ENCODE results near the gene ISYNA1. TPM values are rescaled to one million over a fixed set of nuclear protein-coding genes. Genes with fewer than 3 reads are reported as not detected.
A peak's percentile ranks its signal among the peaks of the same experiment; 100 is the strongest.

Gene ISYNA1
- total and polyA plus RNA-seq, 10 of the 15 experiments (the other 5 are each of a cell fraction or from before 2014, with no cell fraction given) = 1.9 to 37.0 (median 9.1) TPM

GRCh38 chr19:18437491-18438330 is at the start of gene ISYNA1 (continued):
- TF ChIP-seq ZNF687 (IDR thresholded peaks at IDR 0.05) = no peak
- no peak for TF ChIP-seq RELA (IDR thresholded peaks at IDR 0.05; ENCODE audit: borderline replicate concordance, partially characterized antibody)
- TF ChIP-seq EGR1 (IDR thresholded peaks at IDR 0.05; ENCODE audit: borderline replicate concordance in 1 of 2, low read depth in 2 of 2, low read length in 2 of 2) = peak in 1 of 2 experiments; percentile 86; a peak in 2 of 3 replicates
- no peak for TF ChIP-seq KAT2A (conservative IDR thresholded peaks at IDR 0.05; ENCODE audit: control insufficient read depth, low read depth, low read length)

- Histone ChIP-seq H2AFZ (ENCODE audit: control insufficient read depth, low read depth, low read length) (no peak overlapping the region), H3K36me3 (ENCODE audit: control insufficient read depth in 2 of 2, insufficient read depth in 2 of 2, low read length in 1 of 2) (no peaks in the 10 kb centered on the region; a peak in 1 of 4 replicates), H3K4me2 (ENCODE audit: control insufficient read depth, insufficient read depth) (no peak overlapping the region), H3K4me3 (no peak overlapping the region), H3K9me3 (replicated peaks; ENCODE audit: control insufficient read depth, insufficient read depth, low read length) (no peaks in the 10 kb centered on the region), H3K27ac (ENCODE audit: control insufficient read depth, insufficient read depth) (no peak overlapping the region), H3K79me2 (ENCODE audit: control insufficient read depth, insufficient read depth, low read length) (peaks cover 22% of the 10 kb centered on the region), H3K27me3 (replicated peaks in 1 of 2; ENCODE audit: control insufficient read depth in 2 of 2, insufficient read depth in 2 of 2, low read length in 1 of 2) (no peaks in the 10 kb centered on the region), H3K4me1 (ENCODE audit: control insufficient read depth, insufficient read depth, low read length) (no peaks in the 10 kb centered on the region; the same call in 1 of the 2 replicates), H3K9ac (ENCODE audit: control insufficient read depth, insufficient read depth, low read length) (no peak overlapping the region), H4K20me1 (ENCODE audit: control insufficient read depth, insufficient read depth) (no peaks in the 10 kb centered on the region; the same call in 1 of the 2 replicates)
- no peak for ATAC-seq
- SMC1A ChIA-PET (ENCODE audit: uncharacterized antibody, unreplicated experiment) = no interaction called here
- POLR2A ChIA-PET = no interaction called here
- RAD21 ChIA-PET (ENCODE audit: unreplicated experiment) = no interaction called here
- in situ Hi-C loops (cut with MboI) = no loop called here
- 95% methylated on average over 8 of the region's 8 CpGs for WGBS (ENCODE audit: insufficient coverage, insufficient replicate concordance, low lambda C conversion rate, missing lambda C conversion rate)
- CTCF ChIA-PET = interaction anchor here (0.7 kb wide), 1 partner anchor 101 kb away, joined by 4 read pairs; the partner anchor contains the start of gene REX1BD
- DNase-seq (ENCODE audit: low read depth, low spot score) = no peak
- FAIRE-seq = no peak
- BruUV-seq (replicated peaks) = no TSS peak
- intact Hi-C loops (cut with micrococcal nuclease; ENCODE audit: unreplicated experiment) = no loop called here
- TF ChIP-seq ZBTB40 (IDR thresholded peaks at IDR 0.05; ENCODE audit: borderline replicate concordance) (no peak), IKZF1 (conservative IDR thresholded peaks at IDR 0.05) (no peak), E2F4 (IDR thresholded peaks at IDR 0.05; ENCODE audit: low read depth, low read length) (no peak), RB1 (IDR thresholded peaks at IDR 0.05; ENCODE audit: borderline replicate concordance) (no peak), SREBF2 (IDR thresholded peaks at IDR 0.05; ENCODE audit: low read length) (no peak), MLLT1 (IDR thresholded peaks at IDR 0.05) (no peak)
These were observed 48.8 kb upstream of the ISYNA1 start for GRCh38 chr19:18486746-18487145.
